Endothelial cell of umbilical vein (primary cell): ENCODE measurements around the gene TMEM266. TPM values are rescaled to one million over a fixed set of nuclear protein-coding genes. Genes with fewer than 3 reads are reported as not detected.

Source experiments
- BruUV-seq: library from RNA; stranded (reverse); fragments of 400-500 nt; replicated peaks from 2 replicates; lab custom pipeline; 2021; lab: Mats Ljungman, UMichigan
- CTCF ChIA-PET: fragments of 300-600, 350-600 bp; sonication (Branson Sonifier 250); formaldehyde crosslinking; loops from one replicate; lab custom pipeline; 2021; ENCODE audit warnings: antibody characterized with exemption, inconsistent platforms; lab: Charles Lee
- POLR2A ChIA-PET: fragments of 300-600, 350-600 bp; sonication (Branson Sonifier 250); formaldehyde crosslinking; loops from one replicate; lab custom pipeline; 2021; ENCODE audit warnings: antibody characterized with exemption, inconsistent platforms; lab: Charles Lee
- DNase-seq: peaks from one replicate; pipeline ENCODE4 v3.0.0-alpha.2; 2011; ENCODE audit warnings: low read depth, low spot score
- FAIRE-seq: peaks from 2 replicates; lab custom pipeline; 2011; peaks lifted over from hg19 to GRCh38; lab: Jason Lieb, UNC
- H2AFZ ChIP-seq: 2 replicates; pipeline ENCODE4 v1.6.0; 2012; ENCODE audit warnings: low read depth, low read length, control low read depth, inconsistent platforms
- H3K27ac ChIP-seq: 2 replicates; pipeline ENCODE4 v1.5.1; 2011; ENCODE audit warnings: low read depth, mild to moderate bottlenecking, control low read depth, low read length, moderate library complexity; ENCODE audit not compliant: insufficient read depth
- H3K27me3 ChIP-seq, 2 experiments: 2 replicates each; pipeline versions ENCODE4 v1.6.0 to v1.6.1; 2011; ENCODE audit warnings: low read length in 2 of 2, mixed read lengths in 1 of 2; ENCODE audit not compliant: control insufficient read depth in 2 of 2, insufficient read depth in 2 of 2
- H3K36me3 ChIP-seq, 2 experiments: 2 replicates in 1 of 2; 3 replicates in 1 of 2; pipeline ENCODE4 v1.5.1; 2011; ENCODE audit warnings: low read length in 2 of 2, mild to moderate bottlenecking in 1 of 2, moderate library complexity in 1 of 2; ENCODE audit not compliant: control insufficient read depth in 2 of 2, insufficient read depth in 2 of 2; ENCODE audit errors: extremely low read depth in 1 of 2
- H3K4me1 ChIP-seq: 3 replicates; pipeline ENCODE4 v1.5.1; 2011; ENCODE audit warnings: mild to moderate bottlenecking, low read length; ENCODE audit not compliant: control insufficient read depth, insufficient read depth; ENCODE audit errors: extremely low read depth
- H3K4me2 ChIP-seq: 2 replicates; pipeline ENCODE4 v1.6.1; 2011; ENCODE audit warnings: low read length, control low read depth, mixed read lengths; ENCODE audit not compliant: insufficient read depth
- H3K4me3 ChIP-seq, 3 experiments: fragments of 200-600 bp in 1 of 3; sonication (generic), shearing (Covaris generic) in 1 of 3; replicated peaks in 1 of 3; 2 replicates each; pipeline ENCODE4 v1.5.1; 2011 to 2016; ENCODE audit warnings: control low read depth in 3 of 3, low read length in 3 of 3, mild to moderate bottlenecking in 2 of 3, inconsistent platforms in 1 of 3, low read depth in 1 of 3, moderate library complexity in 1 of 3; ENCODE audit not compliant: insufficient read depth in 1 of 3
- H3K79me2 ChIP-seq: 2 replicates; pipeline ENCODE4 v1.6.0; 2012; ENCODE audit warnings: low read length, inconsistent platforms; ENCODE audit not compliant: control insufficient read depth, insufficient read depth
- H3K9ac ChIP-seq: replicated peaks from 2 replicates; pipeline ENCODE3; 2011; ENCODE audit warnings: low read length, control low read depth; ENCODE audit not compliant: insufficient read depth; ENCODE audit errors: extremely low read depth
- H3K9me1 ChIP-seq: replicated peaks from 3 replicates; pipeline ENCODE4 v1.6.0; 2011; ENCODE audit warnings: mild to moderate bottlenecking, low read length; ENCODE audit not compliant: control insufficient read depth, insufficient read depth; ENCODE audit errors: extremely low read depth
- H3K9me3 ChIP-seq: replicated peaks from 2 replicates; pipeline ENCODE4 v1.5.1; 2012; ENCODE audit warnings: low read length, inconsistent platforms; ENCODE audit not compliant: control insufficient read depth, insufficient read depth
- H4K20me1 ChIP-seq: replicated peaks from 2 replicates; pipeline ENCODE3; 2011; ENCODE audit warnings: mild to moderate bottlenecking, low read length; ENCODE audit not compliant: control insufficient read depth, insufficient read depth; ENCODE audit errors: extremely low read depth
- EZH2 ChIP-seq: IDR thresholded peaks from 2 replicates; pipeline ENCODE4 v1.6.1; 2012; ENCODE audit warnings: borderline replicate concordance, low read depth, mild to moderate bottlenecking, moderate library complexity, low read length, inconsistent platforms; ENCODE audit not compliant: severe bottlenecking
- FOS ChIP-seq: IDR thresholded peaks from 2 replicates; pipeline ENCODE4 v1.6.1; 2011; ENCODE audit warnings: mild to moderate bottlenecking, low read length, moderate library complexity, borderline replicate concordance; ENCODE audit not compliant: insufficient read depth
- GATA2 ChIP-seq: IDR thresholded peaks from 2 replicates; pipeline ENCODE4 v1.7.0; 2011; ENCODE audit warnings: low read depth, mild to moderate bottlenecking, moderate library complexity, mixed read lengths, low read length; ENCODE audit not compliant: insufficient read length, insufficient read depth
- JUN ChIP-seq: IDR thresholded peaks from 2 replicates; pipeline ENCODE4 v1.6.1; 2011; ENCODE audit warnings: borderline replicate concordance, low read depth; ENCODE audit not compliant: insufficient read length, insufficient read depth
- POLR2A ChIP-seq: IDR thresholded peaks from 2 replicates; pipeline ENCODE4 v1.6.1; 2012; ENCODE audit warnings: low read depth, mild to moderate bottlenecking, control low read depth, low read length
- POLR2AphosphoS5 ChIP-seq: IDR thresholded peaks from 2 replicates; pipeline ENCODE4 v1.6.1; 2012; ENCODE audit warnings: low read depth, mild to moderate bottlenecking, control low read depth, low read length, moderate library complexity; ENCODE audit not compliant: insufficient read depth
- dilution Hi-C: fragments of 300-500 bp; cut with MboI; formaldehyde crosslinking; loops from one replicate; pipeline ENCODE4 v1.15.0; 2019; ENCODE audit warnings: low sequenced_read_pairs; ENCODE audit not compliant: extremely low pct_ligation_motif_present
- intact Hi-C: fragments of 100-400 bp; cut with micrococcal nuclease; formaldehyde crosslinking; loops from one replicate; pipeline ENCODE4 v1.10.0; 2022
- polyA plus RNA-seq, 4 experiments: library from polyadenylated mRNA; depleted of rRNA in 3 of 4; stranded (reverse) in 3 of 4; unstranded in 1 of 4; fragments of >200 nt; gene quantifications; 2 replicates each; pipeline versions ENCODE4 v1.2.1 to v1.2.3, GENCODE V29; 2011 to 2012; ENCODE audit warnings: missing spikeins in 1 of 4
- total RNA-seq: library from RNA; stranded (reverse); gene quantifications from 2 replicates; pipeline ENCODE4 v1.2.3, GENCODE V29; 2021
- TF ChIP-seq, protein P1 (sequence below), 2 donors: IDR thresholded peaks; 1 replicate in 1 of 2; 2 replicates in 1 of 2; pipeline ENCODE4 v1.5.1; 2011; ENCODE audit warnings: low read length in 2 of 2, mild to moderate bottlenecking in 2 of 2, moderate library complexity in 2 of 2, control low read depth in 1 of 2, inconsistent platforms in 1 of 2, low read depth in 1 of 2; ENCODE audit not compliant: insufficient read depth in 1 of 2; ENCODE audit errors: extremely low read depth in 1 of 2
- TF ChIP-seq, protein P2 (sequence below): IDR thresholded peaks from 2 replicates; pipeline ENCODE4 v1.6.1; 2011; ENCODE audit not compliant: insufficient read depth, insufficient read length

Gene TMEM266
- total and polyA plus RNA-seq, 2 donors (not counting 3 experiments of a cell fraction or from before 2014, with no cell fraction given) = not detected

DNA sequence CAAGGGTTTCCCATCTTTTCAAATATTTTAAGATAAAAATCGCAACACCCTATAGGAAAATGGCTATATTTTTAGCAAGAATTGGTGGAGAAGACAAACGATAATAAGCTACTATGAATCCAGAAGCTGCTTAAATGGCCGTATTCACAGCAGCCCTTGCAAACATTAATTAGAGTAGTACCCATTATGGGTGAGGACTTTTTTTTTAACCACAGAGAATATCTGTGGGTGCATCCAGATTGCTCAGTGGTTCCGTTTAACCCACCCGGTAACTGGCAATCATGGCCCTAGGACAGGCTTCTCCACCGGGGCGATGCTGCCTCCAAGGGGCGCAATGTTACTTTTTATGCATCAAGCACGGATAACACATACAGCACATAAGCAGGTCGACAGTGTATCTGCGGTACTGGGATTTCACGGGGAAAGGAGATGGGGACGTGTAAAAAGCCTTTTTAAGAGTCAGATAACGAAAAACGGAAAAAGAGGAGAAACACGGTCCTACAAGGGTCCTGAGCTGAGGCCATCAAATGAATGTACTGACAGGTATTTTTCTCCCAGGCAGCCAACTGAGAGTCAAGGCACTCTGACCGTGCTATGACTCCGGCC is 968 bp upstream of the TMEM266 start:
- Histone ChIP-seq H4K20me1 (no peaks in the 10 kb centered on the region), H3K79me2 (no peaks in the 10 kb centered on the region), H3K4me2 (peak overlapping the region; percentile 84), H3K9me3 (no peaks in the 10 kb centered on the region), H2AFZ (peak overlapping the region; percentile 87), H3K27me3 (peaks cover 45 to 70% of the 10 kb centered on the region in 2 experiments), H3K27ac (no peak overlapping the region), H3K4me1 (peaks cover 8% of the 10 kb centered on the region), H3K36me3 (no peaks in the 10 kb centered on the region), H3K9ac (no peak overlapping the region), H3K4me3 (peak overlapping the region; percentile 49 to 57 (median 54)), H3K9me1 (no peaks in the 10 kb centered on the region)
- no peak for DNase-seq
- intact Hi-C loops (no loop called here), dilution Hi-C loops (no loop called here)
- BruUV-seq = no TSS peak
- POLR2A ChIA-PET = no interaction called here
- TF ChIP-seq POLR2AphosphoS5 (no peak), EZH2 (peak; percentile 51)
- no peak for FAIRE-seq
- CTCF ChIA-PET = interaction anchor here (0.6 to 8.5 kb wide), 11 partner anchors 11 to 807 kb away, joined by 3 to 183 read pairs (median 7); no protein-coding TSS in a partner anchor

GRCh38 chr15:76060118-76060989 is 569 bp downstream of the TMEM266 start:
- ChIA-PET POLR2A (interaction anchor here (0.6 kb wide), 1 partner anchor 66 kb away, joined by 3 read pairs; no protein-coding TSS in a partner anchor), CTCF (interaction anchor here (1.0 to 8.5 kb wide), 7 partner anchors 12 to 251 kb away, joined by 3 to 183 read pairs (median 5); no protein-coding TSS in a partner anchor)
- intact Hi-C loops = no loop called here

More at GRCh38 chr15:76060118-76060989, 569 bp downstream of the TMEM266 start:
- H4K20me1 ChIP-seq = no peaks in the 10 kb centered on the region
- no peak overlapping the region for H3K27ac ChIP-seq
- TF ChIP-seq POLR2A = no peak
- TF ChIP-seq FOS = no peak
- TF ChIP-seq JUN = no peak
- TF ChIP-seq GATA2 = no peak
- peak; percentile 29 for TF ChIP-seq EZH2
- TF ChIP-seq, protein P1, sequence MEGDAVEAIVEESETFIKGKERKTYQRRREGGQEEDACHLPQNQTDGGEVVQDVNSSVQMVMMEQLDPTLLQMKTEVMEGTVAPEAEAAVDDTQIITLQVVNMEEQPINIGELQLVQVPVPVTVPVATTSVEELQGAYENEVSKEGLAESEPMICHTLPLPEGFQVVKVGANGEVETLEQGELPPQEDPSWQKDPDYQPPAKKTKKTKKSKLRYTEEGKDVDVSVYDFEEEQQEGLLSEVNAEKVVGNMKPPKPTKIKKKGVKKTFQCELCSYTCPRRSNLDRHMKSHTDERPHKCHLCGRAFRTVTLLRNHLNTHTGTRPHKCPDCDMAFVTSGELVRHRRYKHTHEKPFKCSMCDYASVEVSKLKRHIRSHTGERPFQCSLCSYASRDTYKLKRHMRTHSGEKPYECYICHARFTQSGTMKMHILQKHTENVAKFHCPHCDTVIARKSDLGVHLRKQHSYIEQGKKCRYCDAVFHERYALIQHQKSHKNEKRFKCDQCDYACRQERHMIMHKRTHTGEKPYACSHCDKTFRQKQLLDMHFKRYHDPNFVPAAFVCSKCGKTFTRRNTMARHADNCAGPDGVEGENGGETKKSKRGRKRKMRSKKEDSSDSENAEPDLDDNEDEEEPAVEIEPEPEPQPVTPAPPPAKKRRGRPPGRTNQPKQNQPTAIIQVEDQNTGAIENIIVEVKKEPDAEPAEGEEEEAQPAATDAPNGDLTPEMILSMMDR (IDR thresholded peaks at IDR 0.05; ENCODE audit: extremely low read depth in 1 of 2, insufficient read depth in 1 of 2, low read depth in 1 of 2, low read length in 2 of 2) = no peak
- TF ChIP-seq, protein P2, sequence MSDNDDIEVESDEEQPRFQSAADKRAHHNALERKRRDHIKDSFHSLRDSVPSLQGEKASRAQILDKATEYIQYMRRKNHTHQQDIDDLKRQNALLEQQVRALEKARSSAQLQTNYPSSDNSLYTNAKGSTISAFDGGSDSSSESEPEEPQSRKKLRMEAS = no peak
- H3K4me1 ChIP-seq = peaks cover 8% of the 10 kb centered on the region
- no peak for FAIRE-seq
- H3K9me3 ChIP-seq = no peaks in the 10 kb centered on the region
- H2AFZ ChIP-seq = peak overlapping the region; percentile 49
- DNase-seq = peak; percentile 6
- dilution Hi-C loops = no loop called here
- H3K27me3 ChIP-seq = peaks cover 57 to 80% of the 10 kb centered on the region in 2 experiments
- no peaks in the 10 kb centered on the region for H3K36me3 ChIP-seq
- BruUV-seq = no TSS peak
- no peak overlapping the region for H3K9ac ChIP-seq
- H3K4me3 ChIP-seq = peak overlapping the region in 1 of 3 experiments; percentile 46
- no peaks in the 10 kb centered on the region for H3K79me2 ChIP-seq
- no peaks in the 10 kb centered on the region for H3K9me1 ChIP-seq
- H3K4me2 ChIP-seq = peak overlapping the region; percentile 48
